Right atrium auricular region (tissue), 2 donors: ENCODE measurements around the gene ABHD6. TPM values are rescaled to one million over a fixed set of nuclear protein-coding genes. Genes with fewer than 3 reads are reported as not detected.
"Not testable (repeated sequence)": the region's sequence is repeated elsewhere in the genome, so short reads cannot be mapped to it uniquely, and the experiment has no call there.

Experiments used
- DNase-seq: peaks from one replicate; pipeline ENCODE4 v3.0.0-alpha.2; 2019; ENCODE audit warnings: low spot score
- H3K27ac ChIP-seq, 2 donors: fragments of 200-600 bp; sonication (generic); 1 replicate in 1 of 2; 2 replicates in 1 of 2; pipeline ENCODE4 v1.5.1; 2016 to 2019
- H3K27me3 ChIP-seq, 2 donors: fragments of 200-600 bp; sonication (generic); one replicate each; pipeline versions ENCODE4 v1.5.1 to v1.6.0; 2017 to 2019
- H3K36me3 ChIP-seq: fragments of 200-600 bp; sonication (generic); one replicate; pipeline ENCODE4 v1.5.1; 2016
- H3K4me1 ChIP-seq, 2 donors: fragments of 200-600 bp; sonication (generic); one replicate each; pipeline versions ENCODE4 v1.5.1 to v1.6.0; 2017 to 2019
- H3K4me3 ChIP-seq, 2 donors: fragments of 200-600 bp; sonication (generic); 1 replicate in 1 of 2; 2 replicates in 1 of 2; pipeline ENCODE4 v1.5.1; 2017 to 2019; ENCODE audit warnings: mild to moderate bottlenecking in 1 of 2, moderate library complexity in 1 of 2
- H3K9me3 ChIP-seq, 2 donors: fragments of 200-600 bp; sonication (generic); one replicate each; pipeline ENCODE4 v1.5.1; 2019
- total RNA-seq, 2 donors: library from RNA; depleted of rRNA; stranded (reverse); fragments of >200 nt; gene quantifications; one replicate each; pipeline ENCODE4 v1.1.0, GENCODE V29; 2016
- TF ChIP-seq, protein P1 (sequence below), 2 donors: fragments of 200-600 bp; sonication (generic); IDR thresholded peaks; one replicate each; pipeline ENCODE4 v1.5.1; 2019; ENCODE audit warnings: antibody characterized with exemption in 2 of 2

Gene ABHD6
- total RNA-seq, 2 donors from 2014 or later, result 11.3 to 13.8 TPM

DNA sequence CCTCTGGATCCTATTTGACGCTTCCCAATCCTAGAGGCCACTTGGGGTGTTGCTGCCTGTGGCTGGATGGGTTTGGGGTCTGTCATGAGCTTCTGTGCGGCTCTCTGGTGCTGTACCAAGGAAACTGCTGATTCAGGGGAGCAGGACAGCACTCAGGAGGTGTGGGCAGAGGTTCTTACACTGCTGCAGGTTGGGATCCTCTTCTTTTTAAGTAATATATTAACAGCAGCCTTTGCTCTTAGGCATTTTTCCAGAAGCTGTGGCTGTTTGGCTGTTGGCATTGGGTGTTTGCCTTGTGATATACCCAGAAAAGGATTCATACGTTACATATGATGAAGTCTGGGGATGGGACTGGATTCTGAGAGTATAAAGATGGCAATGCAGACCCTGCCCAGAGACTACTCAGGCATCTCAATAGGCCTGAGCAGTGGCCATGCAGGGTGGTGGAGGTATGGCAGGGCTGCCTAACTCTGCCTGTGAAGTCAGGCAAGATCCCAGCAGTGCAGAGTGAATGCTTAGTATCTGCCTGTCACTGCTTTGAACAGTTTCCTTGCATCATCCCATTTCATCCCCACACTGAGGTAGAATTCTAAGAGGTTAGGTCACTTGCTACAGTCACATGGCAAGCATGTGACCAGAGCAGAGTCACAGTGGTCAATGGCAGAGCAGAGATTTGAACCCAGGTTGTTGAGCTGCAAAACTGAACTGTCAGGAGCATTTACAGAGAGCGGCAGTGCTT is 3.9 kb downstream of the ABHD6 start:
- H3K9me3 ChIP-seq, result no peaks in the 10 kb centered on the region
- no peak for DNase-seq
- H3K27ac ChIP-seq, result no peak overlapping the region
- no peaks in the 10 kb centered on the region for H3K27me3 ChIP-seq
- H3K4me1 ChIP-seq, result peaks cover 0 to 36% of the 10 kb centered on the region in 2 donors
- H3K4me3 ChIP-seq, result no peak overlapping the region
- TF ChIP-seq, protein P1, sequence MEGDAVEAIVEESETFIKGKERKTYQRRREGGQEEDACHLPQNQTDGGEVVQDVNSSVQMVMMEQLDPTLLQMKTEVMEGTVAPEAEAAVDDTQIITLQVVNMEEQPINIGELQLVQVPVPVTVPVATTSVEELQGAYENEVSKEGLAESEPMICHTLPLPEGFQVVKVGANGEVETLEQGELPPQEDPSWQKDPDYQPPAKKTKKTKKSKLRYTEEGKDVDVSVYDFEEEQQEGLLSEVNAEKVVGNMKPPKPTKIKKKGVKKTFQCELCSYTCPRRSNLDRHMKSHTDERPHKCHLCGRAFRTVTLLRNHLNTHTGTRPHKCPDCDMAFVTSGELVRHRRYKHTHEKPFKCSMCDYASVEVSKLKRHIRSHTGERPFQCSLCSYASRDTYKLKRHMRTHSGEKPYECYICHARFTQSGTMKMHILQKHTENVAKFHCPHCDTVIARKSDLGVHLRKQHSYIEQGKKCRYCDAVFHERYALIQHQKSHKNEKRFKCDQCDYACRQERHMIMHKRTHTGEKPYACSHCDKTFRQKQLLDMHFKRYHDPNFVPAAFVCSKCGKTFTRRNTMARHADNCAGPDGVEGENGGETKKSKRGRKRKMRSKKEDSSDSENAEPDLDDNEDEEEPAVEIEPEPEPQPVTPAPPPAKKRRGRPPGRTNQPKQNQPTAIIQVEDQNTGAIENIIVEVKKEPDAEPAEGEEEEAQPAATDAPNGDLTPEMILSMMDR (IDR thresholded peaks at IDR 0.05), result no peak
- no peaks in the 10 kb centered on the region for H3K36me3 ChIP-seq

DNA sequence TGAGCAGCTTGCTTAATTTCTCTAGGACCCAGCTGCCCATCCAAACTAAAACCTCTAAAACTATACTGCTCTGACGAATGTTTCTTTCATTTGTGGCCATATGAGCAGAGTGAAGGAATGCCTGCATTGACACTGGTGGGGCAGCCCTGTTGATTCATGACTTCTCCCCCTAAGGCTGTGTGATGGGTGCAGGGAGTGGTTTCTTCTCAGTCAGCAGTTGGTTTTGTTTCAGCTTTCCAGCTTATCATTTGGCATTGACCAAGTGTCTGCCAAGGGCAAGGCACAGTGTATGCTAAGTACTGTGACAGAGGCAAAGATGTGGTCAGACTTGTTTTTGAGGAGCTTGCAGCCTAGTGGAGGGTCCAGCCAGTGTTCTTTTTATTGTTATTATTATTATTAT is 4.7 kb downstream of the ABHD6 start:
- peaks cover 0 to 31% of the 10 kb centered on the region in 2 donors for H3K4me1 ChIP-seq
- DNase-seq, result no peak
- H3K27ac ChIP-seq, result no peak overlapping the region
- no peaks in the 10 kb centered on the region for H3K36me3 ChIP-seq
- TF ChIP-seq, protein P1 (IDR thresholded peaks at IDR 0.05), result no peak
- no peak overlapping the region for H3K4me3 ChIP-seq
- no peaks in the 10 kb centered on the region for H3K27me3 ChIP-seq
- H3K9me3 ChIP-seq, result no peaks in the 10 kb centered on the region

DNA sequence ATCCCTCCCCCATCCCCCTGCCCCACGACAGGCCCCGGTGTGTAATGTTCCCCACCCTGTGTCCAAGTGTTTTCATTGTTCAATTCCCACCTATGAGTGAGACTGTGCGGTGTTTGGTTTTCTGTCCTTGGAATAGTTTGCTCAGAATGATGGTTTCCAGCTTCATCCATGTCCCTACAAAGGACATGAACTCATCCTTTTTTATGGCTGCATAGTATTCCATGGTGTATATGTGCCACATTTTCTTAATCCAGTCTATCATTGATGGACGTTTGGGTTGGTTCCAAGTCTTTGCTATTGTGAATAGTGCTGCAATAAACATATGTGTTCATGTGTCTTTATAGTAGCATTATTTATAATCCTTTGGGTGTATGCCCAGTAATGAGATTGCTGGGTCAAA is 5.3 kb downstream of the ABHD6 start:
- not testable (repeated sequence) for H3K36me3 ChIP-seq, H3K9me3 ChIP-seq, H3K27me3 ChIP-seq, H3K27ac ChIP-seq, DNase-seq, H3K4me3 ChIP-seq
- peaks cover 0 to 31% of the 10 kb centered on the region in 2 donors for H3K4me1 ChIP-seq

DNA sequence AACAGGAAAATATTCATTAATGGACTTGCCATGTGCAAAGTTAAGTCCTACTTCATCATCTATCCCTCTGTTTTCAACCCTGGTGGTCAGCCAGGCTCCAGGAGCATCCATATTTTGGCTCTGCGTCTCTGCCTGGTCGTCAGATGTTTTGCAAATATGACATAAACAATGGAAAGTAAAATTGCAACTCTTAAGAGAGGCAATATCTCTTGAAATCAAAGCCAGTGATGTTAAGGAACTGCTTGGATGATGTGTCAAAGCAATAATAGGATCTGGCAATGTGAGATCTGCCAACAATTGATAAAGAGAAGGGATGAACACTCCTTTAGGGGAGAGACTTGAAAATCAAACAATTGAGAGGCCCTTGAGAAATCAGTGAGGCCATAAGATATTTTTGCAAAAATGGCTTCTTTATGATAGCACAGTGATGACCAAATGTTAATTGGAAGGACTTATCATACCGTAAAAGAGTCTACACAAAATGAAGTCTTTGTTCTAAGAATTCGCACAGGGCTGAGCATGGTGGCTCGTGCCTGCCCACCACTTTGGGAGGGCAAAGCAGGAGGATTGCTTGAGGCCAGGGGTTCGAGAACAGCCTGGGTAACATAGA is 6.5 kb downstream of the ABHD6 start:
- no peak overlapping the region for H3K27ac ChIP-seq
- DNase-seq, result no peak
- no peaks in the 10 kb centered on the region for H3K36me3 ChIP-seq
- peaks cover 0 to 21% of the 10 kb centered on the region in 2 donors for H3K4me1 ChIP-seq
- TF ChIP-seq, protein P1 (IDR thresholded peaks at IDR 0.05), result no peak
- no peaks in the 10 kb centered on the region for H3K27me3 ChIP-seq
- no peak overlapping the region for H3K4me3 ChIP-seq
- no peaks in the 10 kb centered on the region for H3K9me3 ChIP-seq

DNA sequence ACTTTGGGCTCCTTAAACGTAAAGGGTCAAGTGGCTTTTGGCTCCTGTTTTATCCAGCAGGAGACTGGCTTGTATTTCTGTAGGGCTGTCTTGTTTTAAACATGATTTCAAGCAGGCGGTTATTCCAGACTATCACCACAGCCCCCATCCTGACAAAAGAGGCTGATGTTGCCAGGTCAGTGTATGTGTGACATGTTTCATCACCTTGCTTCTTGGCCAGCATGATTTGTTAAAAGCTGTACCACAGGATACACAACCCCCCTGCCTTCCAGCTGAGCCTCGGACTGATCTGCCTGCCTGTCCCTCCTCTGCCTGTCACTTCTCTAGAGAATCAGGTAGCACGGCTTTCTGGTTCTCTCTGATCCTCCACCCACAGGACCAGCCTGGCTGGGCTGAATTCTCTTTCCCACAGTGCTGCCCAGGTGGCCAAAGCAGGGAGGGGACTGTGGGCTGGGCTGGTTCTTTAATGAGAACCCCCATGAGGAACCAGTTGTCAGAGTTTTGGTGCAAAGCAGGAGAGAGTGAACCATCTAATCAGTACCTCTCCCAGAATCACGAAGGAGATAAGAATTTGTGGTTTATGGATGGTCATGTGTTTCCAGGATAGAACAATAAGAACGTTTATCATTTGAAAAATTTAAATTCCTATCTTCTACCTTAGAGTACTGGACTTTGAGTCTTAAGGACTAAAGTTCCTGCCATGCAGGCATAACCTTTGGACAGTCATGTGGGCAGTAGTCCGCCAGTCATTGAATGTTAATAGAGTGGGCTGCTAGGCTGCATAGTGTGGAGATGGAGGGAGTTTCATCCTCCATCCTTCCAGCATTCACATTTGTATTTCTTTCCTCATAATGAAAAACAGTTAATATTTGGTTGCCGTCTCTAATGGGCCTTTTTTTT is 8.8 kb downstream of the ABHD6 start:
- TF ChIP-seq, protein P1 (IDR thresholded peaks at IDR 0.05), result no peak
- Histone ChIP-seq H3K4me3 (no peak overlapping the region), H3K4me1 (peaks cover 0 to 16% of the 10 kb centered on the region in 2 donors), H3K27me3 (no peaks in the 10 kb centered on the region), H3K27ac (no peak overlapping the region), H3K9me3 (no peaks in the 10 kb centered on the region), H3K36me3 (no peaks in the 10 kb centered on the region)
- no peak for DNase-seq
